Renal pelvis (tissue), 4 donors: ENCODE data around the gene SLC49A3. TPM values are rescaled to one million over a fixed set of nuclear protein-coding genes. Genes with fewer than 3 reads are reported as not detected.
"Not testable (repeated sequence)": the region's sequence is repeated elsewhere in the genome, so short reads cannot be mapped to it uniquely, and the experiment has no call there.

ENCODE experiments used
- DNase-seq: peaks from one replicate; pipeline ENCODE4 v3.0.0-alpha.2; 2013
- polyA plus RNA-seq, 3 donors: library from polyadenylated mRNA; unstranded; fragments of 120-200 nt; gene quantifications; one replicate each; pipeline ENCODE4 v1.2.1, GENCODE V29; 2013; ENCODE audit not compliant: insufficient read length in 3 of 3

SLC49A3 gene
- polyA plus RNA-seq, 3 donors: 4.1 to 7.8 (median 7.4) TPM

DNA sequence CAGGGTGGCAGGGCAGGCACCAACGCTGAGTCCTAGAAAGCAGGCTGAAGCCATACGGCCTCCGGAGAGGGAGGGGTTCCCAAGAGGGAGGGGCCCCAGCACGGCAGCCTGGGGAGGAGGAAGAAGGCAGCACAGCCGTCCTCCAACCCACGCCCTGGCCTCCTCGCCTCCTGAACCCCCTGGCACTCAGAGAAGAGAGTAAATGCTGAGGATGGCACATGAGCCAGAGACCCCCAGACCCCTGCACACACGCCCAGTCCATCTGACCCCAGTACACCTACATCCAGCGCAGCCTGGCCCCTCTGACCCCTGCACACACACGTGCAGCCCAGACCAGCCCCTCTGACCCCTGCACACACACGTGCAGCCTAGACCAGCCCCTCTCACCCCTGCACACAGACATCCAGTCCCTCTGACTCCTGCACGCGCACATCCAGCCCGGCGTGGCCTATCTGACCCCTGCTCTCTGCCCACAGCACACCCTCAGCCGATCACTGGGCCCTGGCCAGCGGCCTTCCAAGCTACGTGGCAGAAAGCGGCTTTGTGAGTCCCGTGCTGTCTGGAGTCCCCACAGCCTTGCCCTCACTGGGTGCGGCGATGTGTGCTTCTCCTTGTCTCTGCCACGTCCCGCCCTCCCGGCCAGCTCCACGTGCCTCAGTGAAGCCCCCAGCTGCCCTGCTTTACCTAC, 33.3 kb downstream of the SLC49A3 start:
- no peak for DNase-seq

DNA sequence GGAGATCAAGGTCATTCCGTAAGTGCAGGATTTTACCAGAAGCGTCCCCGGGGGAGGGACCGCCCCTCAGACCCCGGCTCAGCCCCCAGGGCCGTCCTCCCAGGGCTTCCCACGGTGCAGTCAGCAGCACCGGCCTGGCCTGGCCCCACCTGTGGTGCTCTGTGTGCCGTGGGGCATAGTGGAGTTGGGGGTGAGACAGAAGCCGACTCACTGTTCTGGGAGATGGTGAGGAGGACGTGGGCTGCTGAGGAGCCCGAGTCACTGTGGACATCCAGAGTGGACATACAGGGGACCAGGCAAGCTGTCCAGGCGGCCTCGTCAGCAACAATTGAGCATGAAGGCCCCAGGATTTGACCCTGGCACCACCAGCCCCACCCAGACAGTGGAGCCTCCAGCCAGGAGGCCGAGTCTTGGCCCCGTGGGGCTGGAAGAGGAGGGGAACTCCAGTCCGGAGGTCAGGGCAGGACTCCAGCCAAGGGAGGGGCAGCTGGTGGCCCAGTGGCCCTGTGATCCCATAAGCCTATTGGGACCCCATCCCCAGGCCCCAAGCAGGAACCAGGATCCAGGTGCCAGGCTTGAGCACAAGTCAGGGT, 34.0 kb downstream of the SLC49A3 start:
- no peak for DNase-seq

DNA sequence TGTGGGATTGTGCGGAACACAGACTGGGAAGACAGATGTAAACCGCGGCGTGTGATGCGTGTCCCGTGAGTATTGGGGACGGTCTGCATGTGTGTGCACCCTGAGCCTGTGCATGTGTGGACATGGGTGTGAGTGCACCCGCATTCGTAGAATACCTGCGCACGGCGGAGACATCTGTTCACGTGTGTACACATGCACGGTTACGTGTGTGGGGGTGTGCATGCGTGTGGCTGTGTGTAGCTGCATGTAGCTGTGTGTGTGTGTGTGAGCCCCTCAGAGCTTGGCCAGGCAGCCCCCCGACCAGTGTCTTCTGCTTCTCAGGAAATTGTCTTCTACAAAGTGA, 34.5 kb downstream of the SLC49A3 start:
- no peak for DNase-seq

DNA sequence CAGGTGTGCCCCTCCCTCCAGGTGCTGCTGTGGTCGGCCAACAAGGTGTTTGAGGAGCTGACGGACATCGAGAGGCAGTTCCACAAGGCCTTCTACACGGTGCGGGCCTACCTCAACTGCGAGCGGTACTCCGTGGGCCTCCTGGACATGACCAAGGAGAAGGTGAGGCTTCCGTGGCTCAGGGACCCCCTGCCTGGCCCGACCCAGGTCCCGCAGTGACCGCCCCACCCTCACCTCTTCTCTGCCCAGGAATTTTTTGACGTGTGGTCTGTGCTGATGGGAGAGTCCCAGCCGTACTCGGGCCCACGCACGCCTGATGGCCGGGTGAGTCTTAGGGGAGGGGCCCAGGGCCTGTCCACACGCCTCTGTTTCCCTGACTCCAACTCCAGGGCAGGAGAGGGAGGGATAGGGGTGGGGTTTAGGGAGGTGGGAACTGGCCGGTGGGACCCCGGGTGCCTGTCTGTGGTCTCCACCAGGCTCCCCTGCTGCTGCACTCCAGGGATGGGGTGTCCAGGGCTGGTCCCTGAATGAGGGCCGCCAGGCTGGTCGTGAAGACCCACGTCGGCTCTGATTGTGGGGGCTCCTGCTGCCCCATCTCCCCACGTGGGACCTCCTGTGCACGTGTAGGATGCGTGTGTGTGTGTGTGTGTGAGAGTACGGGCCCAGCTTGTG, 35.0 kb downstream of the SLC49A3 start:
- no peak for DNase-seq

DNA sequence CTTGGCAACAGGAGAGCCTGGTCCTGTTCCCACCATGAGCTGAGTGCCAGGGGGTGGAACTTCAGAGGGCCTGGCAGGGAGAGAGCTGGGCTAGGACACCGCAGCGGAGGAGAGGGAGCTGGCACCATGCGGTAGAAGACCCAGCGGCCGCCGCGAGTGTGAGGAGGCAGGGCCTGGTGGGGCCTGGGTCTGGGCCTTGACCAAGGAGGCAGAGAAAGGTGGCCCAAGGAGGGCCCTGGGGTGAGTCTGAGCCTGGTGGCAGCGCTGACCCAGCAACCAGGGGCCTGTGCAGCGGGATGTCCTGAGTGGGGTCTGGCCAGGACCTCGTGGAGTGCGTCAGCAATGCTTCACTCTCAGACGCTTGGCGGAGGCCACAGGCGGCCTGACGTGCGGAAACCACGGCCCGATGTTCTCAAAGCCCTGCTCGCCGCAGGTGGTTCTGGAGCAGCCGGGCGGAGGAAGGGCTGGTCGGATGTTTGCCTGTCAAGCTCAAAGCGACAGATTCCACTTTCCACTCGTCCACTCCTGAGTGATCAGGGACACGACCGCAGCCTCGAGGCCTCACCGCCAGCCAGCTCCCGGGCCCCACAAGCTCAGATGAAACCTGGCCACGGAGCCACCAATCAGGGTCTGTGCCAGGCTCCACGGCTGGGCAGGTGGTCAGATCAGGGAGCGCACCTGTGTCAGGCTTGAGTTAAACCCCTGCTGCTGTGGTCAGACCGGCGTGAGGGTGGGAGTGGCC, 35.7 kb downstream of the SLC49A3 start:
- no peak for DNase-seq

DNA sequence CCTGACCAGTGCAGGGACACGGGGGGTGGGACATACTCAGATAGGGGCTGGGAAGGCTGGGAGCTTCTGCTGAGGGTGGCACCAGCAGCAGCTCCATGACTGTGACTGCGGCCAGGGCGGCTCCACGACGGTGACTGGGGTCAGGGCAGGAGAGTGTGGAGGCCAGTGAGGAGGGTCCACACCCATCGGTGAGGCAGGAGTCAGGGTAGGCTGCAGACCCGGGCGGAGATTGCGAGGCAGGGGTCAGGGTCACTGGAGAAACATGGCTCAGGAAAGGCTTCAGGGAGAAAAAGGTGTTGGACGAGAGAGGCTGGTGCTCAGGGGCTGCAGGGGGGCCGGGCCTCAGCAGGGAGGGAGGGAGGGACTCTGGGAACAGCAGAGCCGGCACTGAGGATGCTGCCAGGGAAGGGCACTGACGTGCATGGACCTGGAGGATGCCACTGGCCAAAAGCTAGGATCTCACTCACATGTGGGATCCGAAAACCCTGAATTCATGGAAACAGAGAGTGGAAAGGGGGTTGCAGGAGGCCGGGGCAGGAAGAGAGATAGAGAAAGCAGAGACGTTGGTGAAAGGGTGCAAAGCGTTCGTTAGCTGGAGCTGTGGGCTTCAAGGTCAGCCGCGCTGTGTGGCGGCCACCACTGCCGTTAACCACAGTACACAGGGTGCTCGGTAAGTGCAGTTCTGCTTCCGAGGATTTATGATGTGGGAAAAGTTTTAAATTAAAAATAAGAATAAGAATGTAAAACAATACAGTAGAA, 36.9 kb downstream of the SLC49A3 start:
- no peak for DNase-seq

DNA sequence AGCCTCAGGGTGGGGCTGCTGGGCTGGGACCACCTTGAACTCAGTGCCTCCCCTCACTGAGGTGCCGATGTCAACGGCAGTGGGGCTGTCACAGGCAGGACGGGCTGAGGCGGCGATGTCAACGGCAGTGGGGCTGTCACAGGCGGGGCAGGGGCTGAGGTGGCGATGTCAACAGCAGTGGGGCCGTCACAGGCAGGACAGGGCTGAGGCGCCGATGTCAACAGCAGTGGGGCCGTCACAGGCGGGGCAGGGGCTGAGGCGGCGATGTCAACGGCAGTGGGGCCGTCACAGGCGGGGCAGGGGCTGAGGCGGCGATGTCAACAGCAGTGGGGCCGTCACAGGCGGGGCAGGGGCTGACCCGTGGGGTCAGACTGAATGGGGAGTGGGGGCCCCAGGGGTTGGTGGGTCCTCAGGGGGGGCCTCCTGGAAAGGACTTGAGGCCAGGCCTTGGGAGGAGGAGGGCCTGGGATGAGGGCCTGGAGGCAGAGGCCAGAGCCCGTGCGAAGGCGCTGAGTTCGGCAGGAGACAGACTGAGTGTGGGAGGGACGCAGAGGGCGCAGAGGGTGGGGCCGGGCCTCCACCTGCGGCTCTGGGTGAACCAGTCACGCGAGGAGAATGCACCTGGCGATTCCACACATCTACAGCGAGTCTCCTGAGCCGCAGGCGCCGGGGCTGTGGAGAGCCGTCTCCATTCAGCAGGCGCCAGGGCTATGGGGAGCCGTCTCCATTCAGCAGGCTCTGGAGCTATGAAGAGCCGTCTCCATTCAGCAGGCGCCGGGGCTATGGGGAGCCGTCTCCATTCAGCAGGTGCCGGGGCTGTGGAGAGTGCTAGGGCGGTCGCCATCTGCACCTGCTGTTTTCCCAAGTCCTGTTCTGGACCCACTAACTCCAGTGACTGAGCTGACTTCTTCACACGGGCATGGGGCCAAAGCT, 37.7 kb downstream of the SLC49A3 start:
- DNase-seq: no peak

DNA sequence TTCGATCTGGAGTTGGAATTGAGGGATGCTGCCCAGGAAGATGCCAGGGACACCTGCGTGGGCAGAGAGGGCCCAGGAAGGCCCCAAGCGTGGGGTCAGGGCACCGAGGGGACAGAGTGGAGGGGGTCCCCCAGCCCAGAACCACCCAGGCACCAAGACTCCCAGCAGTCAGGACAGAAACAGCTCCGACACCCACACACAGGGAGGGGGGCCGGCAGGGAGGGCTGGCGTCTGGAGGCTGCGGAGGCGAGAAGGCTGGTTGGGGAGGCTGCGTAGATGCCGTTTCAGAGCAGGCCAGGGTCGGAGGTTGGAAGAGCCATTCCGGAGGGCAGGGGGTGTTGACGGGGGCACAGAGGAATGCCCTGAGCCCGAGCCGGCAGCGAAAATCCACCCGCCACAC, 38.5 kb downstream of the SLC49A3 start:
- DNase-seq: no peak

DNA sequence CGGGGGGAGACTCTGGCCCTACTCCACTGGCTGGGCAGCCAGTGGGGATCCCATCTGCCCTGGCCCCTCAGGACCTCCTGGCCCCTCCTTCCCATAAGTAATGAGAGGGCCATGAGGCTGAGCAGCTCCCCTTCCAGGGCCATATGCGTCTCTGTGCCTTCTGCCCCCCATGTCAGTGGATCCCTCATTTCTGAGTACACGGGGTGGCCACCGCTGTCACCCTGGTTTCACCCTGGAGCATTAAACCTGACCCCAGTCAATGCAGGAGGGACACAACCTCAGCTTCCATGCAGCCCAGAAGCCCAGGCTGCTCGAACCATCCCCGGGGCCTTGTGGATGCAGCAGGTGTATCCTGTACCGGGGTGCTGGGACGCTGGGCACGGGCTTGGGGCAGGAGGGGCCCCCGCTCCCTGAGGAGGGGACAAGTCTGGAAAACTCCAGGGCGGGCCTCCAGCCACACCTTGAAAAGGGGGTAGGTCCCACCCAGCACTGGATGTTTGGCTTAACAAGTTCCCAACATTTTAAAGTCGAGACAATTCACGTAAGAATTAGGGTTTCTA, 39.1 kb downstream of the SLC49A3 start:
- DNase-seq: no peak

DNA sequence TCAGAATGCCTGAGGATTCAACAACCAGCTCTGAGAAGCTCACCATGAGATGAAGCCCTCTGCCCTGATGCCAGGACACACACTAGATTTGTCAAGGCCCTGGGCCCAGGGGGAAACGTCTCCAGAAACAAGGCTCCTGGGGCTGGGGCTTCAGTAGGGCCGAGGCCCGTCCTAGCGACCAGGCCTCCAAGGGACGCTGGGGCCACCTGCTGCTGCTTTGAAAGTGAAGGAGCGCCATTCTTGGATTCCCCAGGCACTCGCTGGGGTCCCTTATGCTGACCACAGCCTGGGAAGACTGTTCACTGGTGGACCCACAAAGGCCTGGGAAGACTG, 39.7 kb downstream of the SLC49A3 start:
- no peak for DNase-seq

DNA sequence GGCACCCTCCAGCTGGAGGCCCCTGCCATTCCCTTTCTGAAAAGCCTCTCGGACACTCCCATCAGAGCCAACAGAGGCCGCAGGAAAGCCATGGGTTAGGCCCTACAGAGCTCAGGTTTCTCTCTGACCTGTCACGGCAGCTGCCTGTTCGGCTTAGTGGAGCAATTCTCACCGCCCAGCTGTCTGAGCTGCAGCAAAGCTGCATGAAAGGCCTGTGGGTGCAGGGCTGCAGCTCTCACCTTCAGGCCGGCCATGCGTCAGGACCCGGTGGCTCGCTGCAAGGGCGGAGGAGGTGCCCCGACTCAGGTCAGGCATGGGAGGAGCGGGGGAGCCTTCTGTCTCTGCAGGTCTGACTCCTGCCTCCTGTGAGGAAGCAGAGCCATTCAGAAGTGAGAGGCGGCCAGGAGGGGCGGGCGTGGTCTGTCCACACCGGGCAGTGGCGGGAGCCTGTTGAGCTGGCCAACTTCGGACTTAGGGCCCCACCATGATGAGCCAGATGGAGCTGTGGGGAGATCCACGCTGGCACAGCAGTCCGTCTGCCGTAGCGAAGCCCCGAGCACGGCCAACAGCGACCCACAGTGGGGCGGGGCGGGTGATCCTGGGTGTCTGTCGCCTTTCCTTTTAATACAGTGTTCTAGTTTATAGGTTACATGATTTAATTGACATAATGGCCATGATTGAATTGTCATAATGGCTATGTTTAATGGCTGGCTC, 40.2 kb downstream of the SLC49A3 start:
- peak; percentile 56 for DNase-seq

DNA sequence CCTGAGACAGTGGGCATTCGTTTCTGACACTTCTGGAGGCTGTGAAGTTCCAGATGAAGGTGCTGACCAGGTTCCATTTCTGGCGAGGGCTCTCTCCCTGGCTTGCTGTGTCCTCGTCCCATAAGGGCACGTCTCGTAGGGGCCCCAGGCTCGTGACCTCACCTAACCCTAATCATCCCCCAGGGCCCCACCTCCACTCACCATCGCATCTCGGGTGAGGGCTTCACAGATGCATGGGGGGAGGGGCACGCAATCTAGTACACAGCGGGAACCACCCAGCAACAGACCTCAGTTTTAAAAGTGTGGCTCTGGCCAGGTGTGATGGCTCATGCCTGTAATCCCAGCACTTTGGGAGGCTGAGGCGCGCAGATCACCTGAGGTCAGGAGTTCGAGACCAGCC, 41.5 kb downstream of the SLC49A3 start:
- DNase-seq: no peak

DNA sequence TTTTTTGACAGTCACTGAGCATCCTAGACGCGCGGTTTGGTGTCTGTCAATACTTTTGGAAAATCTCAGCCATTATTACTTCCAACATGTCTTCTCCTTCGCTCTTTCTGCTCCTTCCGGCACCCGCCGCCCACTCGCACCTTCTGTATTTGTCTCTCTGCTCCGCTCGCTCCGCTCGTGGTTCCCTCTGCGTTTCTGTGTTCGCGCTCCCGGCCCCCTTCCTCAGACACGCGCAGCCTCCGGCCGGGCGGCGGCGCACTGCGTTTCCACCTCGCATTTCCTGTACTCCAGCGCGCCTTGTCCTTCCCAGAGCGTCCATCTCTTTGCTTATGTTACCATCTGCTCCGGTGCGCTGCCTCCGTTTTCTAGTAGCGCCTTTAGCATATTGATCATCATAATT, 42.5 kb downstream of the SLC49A3 start:
- DNase-seq: no peak

DNA sequence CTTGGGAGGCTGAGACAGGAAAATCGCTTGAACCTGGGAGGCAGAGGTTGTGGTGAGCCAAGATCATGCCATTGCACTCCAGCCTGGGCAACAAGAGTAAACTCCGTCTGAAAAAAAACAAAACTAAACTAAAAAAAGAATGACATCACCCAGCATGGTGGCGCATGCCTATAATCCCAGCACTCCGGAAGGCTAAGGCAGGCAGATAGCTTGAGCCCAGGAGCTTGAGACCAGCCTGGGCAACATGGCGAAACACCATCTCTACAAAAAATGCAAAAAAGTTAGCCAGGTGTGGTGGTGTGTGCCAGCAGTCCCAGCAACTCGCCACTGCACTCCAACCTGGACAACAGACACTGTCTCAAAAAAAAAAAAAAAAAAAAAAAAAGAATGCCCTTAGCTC, 46.6 kb downstream of the SLC49A3 start:
- DNase-seq: not testable (repeated sequence)

DNA sequence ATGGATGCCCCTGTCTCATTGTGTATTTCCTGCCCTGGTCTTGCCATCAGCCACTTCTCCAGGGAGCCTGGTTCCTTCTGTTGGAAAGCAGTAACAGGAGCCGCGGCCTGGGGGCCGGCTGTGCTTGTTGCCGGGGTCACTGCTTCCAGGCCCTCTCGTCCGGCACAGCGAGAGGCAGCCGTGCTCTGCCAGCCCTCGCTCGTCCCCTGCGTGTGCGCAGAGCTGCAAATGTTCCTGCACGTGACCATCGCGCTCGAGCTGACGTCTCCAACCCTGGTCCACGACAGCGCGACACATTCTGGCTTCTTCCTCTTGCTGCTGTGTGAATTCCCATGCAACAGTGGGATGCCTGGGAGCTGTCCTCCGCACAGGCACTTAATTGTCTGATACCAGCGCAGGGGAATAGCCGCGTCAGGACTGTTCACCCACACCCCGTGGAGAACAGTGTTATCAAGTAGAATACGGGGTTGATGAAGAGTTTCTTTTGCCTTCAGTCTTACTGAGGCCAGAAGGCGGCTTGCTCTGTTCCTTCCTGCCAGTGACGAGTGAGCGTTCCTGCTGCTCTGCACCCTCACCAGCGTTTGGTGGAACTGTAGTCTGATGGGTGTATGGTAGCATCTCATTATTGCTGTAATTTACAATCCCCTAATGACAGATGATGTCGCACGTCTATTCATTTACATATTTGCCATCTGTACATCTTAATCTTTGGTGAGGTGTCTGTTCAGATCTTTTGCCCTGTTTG, 51.2 kb downstream of the SLC49A3 start:
- DNase-seq: peak; percentile 55

DNA sequence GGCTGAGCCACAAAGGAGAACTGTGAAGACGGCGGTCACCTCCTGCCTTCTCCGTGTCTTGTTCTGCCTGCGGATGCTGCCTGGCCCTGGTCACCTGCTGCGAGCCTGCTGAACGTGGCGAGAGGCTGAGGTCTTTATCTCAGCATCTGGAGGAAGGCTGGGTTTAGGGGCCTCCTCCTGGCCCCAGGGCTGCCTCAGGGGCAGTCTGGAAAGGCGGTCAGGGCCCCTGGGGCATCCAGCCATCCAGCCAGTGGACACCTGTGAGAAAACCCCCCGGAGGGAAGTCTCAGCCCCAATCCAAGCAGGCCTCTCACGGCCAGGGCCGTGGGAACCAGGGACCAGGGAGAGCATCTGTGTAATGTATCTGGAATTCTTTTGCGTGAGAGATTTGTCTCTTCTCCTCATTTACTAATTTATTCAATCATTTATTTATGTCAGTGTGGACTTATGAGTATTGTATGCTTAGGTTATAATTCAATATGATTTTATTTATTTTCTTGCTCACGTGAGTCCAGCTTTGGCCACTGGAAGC, 52.3 kb downstream of the SLC49A3 start:
- no peak for DNase-seq

DNA sequence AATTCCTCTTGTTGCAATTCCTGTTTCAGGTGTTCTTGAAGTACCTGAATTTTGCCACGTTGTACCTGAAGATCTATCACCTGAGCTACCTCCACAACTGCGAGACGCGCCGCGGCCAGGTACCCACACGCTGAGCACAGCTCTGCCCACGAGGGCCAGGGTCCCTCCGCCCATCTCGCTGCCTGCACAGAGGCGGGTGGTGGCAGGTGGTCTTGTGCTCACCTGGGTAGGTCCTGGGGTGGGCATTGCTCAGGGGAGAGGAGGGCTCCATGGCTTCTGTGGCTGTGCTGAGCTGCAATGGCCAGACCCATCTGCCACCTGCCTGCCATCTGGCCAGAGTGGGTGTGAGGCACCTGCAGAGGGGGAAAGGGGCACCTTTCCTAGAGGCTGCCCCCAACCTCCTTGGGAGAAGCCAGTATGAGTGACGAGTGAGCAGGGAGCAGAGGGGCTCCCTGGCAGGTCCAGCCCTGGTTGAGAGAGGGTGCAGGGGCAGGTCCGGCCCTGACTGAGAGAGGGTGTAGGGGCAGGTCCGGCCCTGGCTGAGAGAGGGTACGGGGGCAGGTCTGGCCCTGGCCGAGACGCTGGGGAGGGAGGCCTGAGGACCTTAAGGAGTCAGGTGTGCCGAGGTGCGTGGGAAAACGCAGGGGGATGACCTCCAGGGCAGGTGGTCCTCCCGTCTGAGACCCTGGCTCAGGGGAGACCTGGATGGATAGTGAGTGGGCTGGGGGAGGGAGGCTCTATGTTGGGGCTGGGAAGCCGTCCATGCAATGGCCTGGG, 52.9 kb downstream of the SLC49A3 start:
- DNase-seq: no peak
